Measurements from ENCODE around the gene BMP8B. TPM values are rescaled to one million over a fixed set of nuclear protein-coding genes. Genes with fewer than 3 reads are reported as not detected.

The BMP8B gene
- polyA plus RNA-seq, 5 donors: 0.91 to 2.1 (median 1.5) TPM

DNA sequence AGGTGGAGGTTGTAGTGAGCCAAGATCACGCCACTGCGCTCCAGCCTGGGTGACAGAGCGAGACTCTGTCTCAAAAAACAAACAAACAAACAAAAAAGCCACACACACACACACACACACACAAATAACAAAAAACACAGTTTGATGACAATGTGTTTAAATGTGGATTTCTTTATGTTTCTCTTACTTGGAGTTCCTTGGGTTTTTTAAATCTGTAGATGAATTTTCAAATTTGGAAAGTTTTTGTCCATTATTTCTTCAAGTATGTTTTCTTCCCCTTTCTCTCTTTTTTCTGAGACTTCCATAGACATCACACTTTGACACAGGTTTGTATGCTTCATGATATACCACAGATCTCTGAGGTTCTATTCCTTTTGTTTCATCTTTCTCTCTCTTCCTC, 62.1 kb downstream of the BMP8B start:
- no peak for DNase-seq

DNA sequence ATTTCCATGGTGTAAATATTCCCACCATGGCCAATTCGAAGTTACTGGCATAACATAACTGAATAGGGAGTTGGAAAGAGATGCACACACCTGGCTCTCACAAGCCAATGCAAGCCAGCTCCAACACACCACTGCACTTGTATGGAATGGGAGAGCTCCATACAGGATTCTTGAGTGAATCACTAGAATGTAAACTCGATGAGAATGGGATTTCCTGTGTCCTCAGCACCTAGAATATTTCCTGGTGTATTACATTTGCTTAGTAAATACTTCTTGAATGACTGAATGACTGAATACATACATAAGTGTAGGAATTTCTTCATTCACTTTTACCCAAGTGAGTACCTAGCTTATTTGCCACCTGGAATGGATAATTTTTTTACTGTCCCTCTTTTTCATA, 66.2 kb downstream of the BMP8B start:
- no peak for DNase-seq

DNA sequence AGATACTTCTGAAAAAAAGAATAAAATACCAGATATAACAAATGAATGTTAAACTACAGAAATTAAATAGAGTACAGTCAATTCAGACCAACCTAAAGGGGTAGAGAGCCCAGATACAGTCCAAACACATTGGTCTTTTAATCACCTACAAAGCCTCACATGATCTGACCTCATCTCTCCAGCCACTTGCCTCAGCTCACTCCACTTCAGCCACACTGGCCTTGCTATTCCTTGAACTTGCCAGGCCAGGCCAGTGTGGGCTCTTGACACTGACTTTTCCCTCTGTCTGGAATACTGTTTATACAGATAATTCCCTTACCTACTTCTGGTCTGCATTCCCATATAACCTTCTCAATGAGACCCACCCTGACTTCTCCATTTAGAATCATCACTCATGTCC, 67.0 kb downstream of the BMP8B start:
- no peak for DNase-seq

GRCh38 chr1:39720094-39720999, 68.3 kb downstream of the BMP8B start:
- peak in 1 of 2 donors; percentile 58 for DNase-seq

DNA sequence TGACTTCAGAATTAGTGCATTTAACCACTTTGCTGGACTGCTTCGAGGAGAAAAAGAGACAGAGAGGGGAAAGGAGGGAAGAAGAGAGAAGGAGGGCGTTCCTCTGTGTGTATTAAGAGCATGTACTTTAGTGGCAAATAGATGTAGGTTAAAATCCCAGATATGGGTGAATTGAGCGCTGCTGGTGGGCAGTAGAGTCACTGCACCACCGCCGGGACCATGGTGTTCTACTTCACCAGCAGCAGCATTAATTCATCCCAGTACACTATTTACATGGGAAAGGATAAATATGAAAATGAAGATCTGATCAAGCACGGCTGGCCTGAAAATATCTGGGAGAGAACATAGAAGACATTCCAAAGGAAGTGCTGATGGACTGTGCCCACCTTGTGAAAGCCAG, 70.9 kb downstream of the BMP8B start:
- DNase-seq: no peak

DNA sequence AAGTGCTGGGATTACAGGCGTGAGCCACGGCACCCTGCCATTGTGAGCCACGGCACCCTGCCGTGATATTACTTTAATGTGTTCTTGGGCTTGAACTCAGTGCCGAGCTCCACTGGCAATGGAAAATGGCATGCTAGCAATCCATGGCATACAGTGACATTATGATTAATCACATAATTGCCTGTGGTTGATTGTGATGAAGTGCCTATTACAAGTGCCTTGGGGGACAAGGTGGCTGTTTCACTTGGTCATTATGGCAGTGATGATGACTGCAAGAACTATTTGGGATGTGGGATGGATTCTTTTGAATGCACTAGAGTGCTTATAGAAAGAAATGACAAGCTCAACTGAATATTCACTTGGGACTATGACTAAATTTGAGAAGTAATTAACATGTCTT, 75.1 kb downstream of the BMP8B start:
- no peak for DNase-seq

DNA sequence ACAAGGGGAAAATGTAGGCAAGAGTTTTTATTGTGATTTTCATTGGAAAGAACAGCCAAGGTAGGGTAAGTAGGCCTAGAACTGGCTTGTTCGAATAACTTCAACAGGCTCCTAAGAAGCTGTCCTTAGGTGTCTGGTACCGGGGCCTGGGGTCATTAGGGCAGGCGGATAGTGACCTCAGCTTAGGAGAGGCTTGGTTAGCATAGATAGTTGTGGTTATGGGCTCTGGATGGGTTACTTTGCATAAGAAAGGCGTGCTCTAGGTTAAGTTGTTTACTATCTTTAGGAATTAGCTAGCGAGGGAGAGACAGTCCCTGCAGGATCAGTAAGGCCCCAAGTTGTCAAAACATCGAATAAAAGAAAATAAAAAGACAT, 76.7 kb downstream of the BMP8B start:
- no peak for DNase-seq

- DNase-seq: no peak
These were observed 77.3 kb downstream of the BMP8B start for GRCh38 chr1:39711104-39711965.

GRCh38 chr1:39707506-39707905, 81.2 kb downstream of the BMP8B start:
- no peak for DNase-seq

Other genes with a start within 250 kb of the BMP8B start
- gene PABPC4, start 212.1 kb downstream of the BMP8B start, polyA plus RNA-seq (ENCODE audit: insufficient read depth in 1 of 5, insufficient read length in 5 of 5, low replicate concordance in 1 of 5): 100 to 1,000 TPM; 155 to 209 (median 183) TPM
- gene HEYL, start 149.2 kb downstream of the BMP8B start, polyA plus RNA-seq (ENCODE audit: insufficient read depth in 1 of 5, insufficient read length in 5 of 5, low replicate concordance in 1 of 5): 10 to 100 TPM; 24.7 to 39.2 (median 32.7) TPM
- gene NT5C1A, start 116.8 kb downstream of the BMP8B start, polyA plus RNA-seq (ENCODE audit: insufficient read depth in 1 of 5, insufficient read length in 5 of 5, low replicate concordance in 1 of 5): under 1 TPM in 2 of 5 donors, not detected in 3; 0.15 to 0.37 TPM
- gene HPCAL4, start 97.4 kb downstream of the BMP8B start, polyA plus RNA-seq (ENCODE audit: insufficient read depth in 1 of 5, insufficient read length in 5 of 5, low replicate concordance in 1 of 5): under 1 TPM; 0.15 to 0.20 (median 0.16) TPM
- gene PPIE, start 50.0 kb downstream of the BMP8B start, polyA plus RNA-seq (ENCODE audit: insufficient read depth in 1 of 5, insufficient read length in 5 of 5, low replicate concordance in 1 of 5): 10 to 100 TPM; 66.8 to 77.7 (median 71.5) TPM
- gene OXCT2, start 17.5 kb downstream of the BMP8B start, polyA plus RNA-seq (ENCODE audit: insufficient read depth in 1 of 5, insufficient read length in 5 of 5, low replicate concordance in 1 of 5): under 1 TPM in 4 of 5 donors, not detected in 1; 0.10 to 0.53 (median 0.18) TPM
- 10 to 100 TPM; 33.9 to 48.5 (median 36.0) TPM for gene TRIT1, start 94.6 kb upstream of the BMP8B start, polyA plus RNA-seq (ENCODE audit: insufficient read depth in 1 of 5, insufficient read length in 5 of 5, low replicate concordance in 1 of 5)
- 10 to 100 TPM in 3 of 5 donors, 1 to 10 TPM in 2; 8.6 to 12.5 (median 10.9) TPM for gene MYCL, start 113.1 kb upstream of the BMP8B start, polyA plus RNA-seq (ENCODE audit: insufficient read depth in 1 of 5, insufficient read length in 5 of 5, low replicate concordance in 1 of 5)
- 100 to 1,000 TPM in 4 of 5 donors, 10 to 100 TPM in 1; 53.3 to 196 (median 159) TPM for gene MFSD2A, start 166.3 kb upstream of the BMP8B start, polyA plus RNA-seq (ENCODE audit: insufficient read depth in 1 of 5, insufficient read length in 5 of 5, low replicate concordance in 1 of 5)